ENCODE data around the gene ARPC1A.
A peak's percentile ranks its signal among the peaks of the same experiment; 100 is the strongest.
"Not testable (repeated sequence)": the region's sequence is repeated elsewhere in the genome, so short reads cannot be mapped to it uniquely, and the experiment has no call there.

The ARPC1A gene

DNA sequence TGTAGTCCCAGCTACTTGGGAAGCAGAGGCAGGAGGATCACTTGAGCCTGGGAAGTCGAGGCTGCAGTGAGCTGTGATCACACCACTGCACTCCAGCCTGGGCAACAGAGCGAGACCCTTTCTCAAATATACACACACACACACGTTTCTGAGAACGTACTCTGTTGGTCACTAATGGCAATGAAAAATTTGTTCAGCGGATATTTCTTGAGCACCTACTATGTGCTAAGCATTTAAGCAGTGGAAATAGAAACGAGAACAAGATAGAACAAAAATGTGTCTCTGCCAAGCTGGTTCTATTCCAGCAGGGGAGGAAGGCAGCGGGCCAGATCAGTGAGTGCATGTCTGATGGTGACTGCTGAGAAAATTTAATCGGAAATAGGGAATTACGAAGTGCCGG lies 57.5 kb downstream of the ARPC1A start:
- in situ Hi-C loops (cut with MboI; ENCODE audit: low sequenced_read_pairs, unreplicated experiment) = no loop called here
- no peak for DNase-seq (ENCODE audit: low spot score)
- TF ChIP-seq, protein P1, sequence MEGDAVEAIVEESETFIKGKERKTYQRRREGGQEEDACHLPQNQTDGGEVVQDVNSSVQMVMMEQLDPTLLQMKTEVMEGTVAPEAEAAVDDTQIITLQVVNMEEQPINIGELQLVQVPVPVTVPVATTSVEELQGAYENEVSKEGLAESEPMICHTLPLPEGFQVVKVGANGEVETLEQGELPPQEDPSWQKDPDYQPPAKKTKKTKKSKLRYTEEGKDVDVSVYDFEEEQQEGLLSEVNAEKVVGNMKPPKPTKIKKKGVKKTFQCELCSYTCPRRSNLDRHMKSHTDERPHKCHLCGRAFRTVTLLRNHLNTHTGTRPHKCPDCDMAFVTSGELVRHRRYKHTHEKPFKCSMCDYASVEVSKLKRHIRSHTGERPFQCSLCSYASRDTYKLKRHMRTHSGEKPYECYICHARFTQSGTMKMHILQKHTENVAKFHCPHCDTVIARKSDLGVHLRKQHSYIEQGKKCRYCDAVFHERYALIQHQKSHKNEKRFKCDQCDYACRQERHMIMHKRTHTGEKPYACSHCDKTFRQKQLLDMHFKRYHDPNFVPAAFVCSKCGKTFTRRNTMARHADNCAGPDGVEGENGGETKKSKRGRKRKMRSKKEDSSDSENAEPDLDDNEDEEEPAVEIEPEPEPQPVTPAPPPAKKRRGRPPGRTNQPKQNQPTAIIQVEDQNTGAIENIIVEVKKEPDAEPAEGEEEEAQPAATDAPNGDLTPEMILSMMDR (IDR thresholded peaks at IDR 0.05; ENCODE audit: borderline replicate concordance, control extremely low read depth, extremely low read depth, insufficient read depth, missing control alignments) = no peak

DNA sequence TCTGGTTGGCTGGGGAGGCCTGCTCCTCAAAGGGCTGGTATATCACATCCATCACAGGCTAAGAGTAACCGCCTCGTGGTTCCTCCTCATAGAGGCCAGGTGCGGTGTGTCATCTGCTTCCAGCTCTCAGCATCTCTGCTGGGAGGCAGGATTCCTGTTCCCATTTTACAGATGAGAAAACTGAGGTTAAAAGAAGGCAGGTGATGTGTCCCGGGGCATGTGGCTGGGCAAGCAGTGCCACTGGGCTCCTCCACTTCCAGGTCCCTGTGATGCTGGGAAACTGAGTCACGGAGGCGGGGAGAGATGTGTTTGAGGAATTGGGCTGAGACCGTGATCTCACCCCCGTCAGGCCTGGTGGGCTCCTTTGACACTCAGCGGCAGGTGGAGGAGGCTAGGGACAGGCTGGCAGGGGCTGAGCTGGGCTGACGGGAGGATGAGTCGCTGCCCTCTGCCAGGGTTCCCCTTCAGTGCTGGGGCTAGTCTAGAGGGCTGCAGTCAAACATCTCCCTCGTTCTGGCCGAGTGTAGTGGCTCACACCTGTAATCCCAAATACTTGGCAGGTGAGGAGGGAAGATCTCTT lies 58.2 kb downstream of the ARPC1A start:
- TF ChIP-seq, protein P1 (IDR thresholded peaks at IDR 0.05; ENCODE audit: borderline replicate concordance, control extremely low read depth, extremely low read depth, insufficient read depth, missing control alignments) = no peak
- no peak for DNase-seq (ENCODE audit: low spot score)
- in situ Hi-C loops (cut with MboI; ENCODE audit: low sequenced_read_pairs, unreplicated experiment) = no loop called here

- in situ Hi-C loops (cut with MboI; ENCODE audit: low sequenced_read_pairs, unreplicated experiment) = no loop called here
- TF ChIP-seq, protein P1 (IDR thresholded peaks at IDR 0.05; ENCODE audit: borderline replicate concordance, control extremely low read depth, extremely low read depth, insufficient read depth, missing control alignments) = no peak
- DNase-seq (ENCODE audit: low spot score) = no peak
Observed at GRCh38 chr7:99384523-99384922, 58.8 kb downstream of the ARPC1A start.

GRCh38 chr7:99385564-99385963 lies 59.9 kb downstream of the ARPC1A start:
- DNase-seq (ENCODE audit: low spot score) = no peak

DNA sequence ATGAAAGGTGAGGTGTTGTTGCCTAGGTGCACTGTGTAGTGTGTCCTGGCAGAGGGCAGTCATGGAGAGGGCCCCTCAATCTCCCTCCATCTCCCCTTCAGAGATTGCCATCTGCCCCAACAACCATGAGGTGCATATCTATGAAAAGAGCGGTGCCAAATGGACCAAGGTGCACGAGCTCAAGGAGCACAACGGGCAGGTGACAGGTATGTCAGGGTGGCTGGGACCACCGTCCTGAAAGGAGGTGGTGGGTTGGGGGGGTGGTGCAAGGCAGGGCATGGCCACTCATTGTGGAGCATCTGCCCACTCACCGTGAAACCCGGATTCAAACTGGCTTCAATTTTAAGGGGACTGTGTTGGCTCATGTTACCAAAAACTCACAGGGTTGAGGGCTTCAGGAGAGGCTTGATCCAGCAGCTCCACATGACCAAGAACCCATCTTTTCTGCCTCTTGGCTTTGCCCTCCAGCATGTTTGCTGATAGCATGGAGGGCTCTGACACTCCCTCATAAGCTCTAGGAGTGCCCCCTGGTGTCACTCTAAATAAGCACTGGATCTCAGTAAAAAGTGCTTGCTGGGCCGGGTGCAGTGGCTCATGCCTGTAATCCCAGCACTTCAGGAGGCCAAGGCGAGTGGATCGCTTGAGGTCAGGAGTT lies 61.0 kb downstream of the ARPC1A start:
- in situ Hi-C loops (cut with MboI; ENCODE audit: low sequenced_read_pairs, unreplicated experiment) = no loop called here
- no peak for DNase-seq (ENCODE audit: low spot score)
- TF ChIP-seq, protein P1 (IDR thresholded peaks at IDR 0.05; ENCODE audit: borderline replicate concordance, control extremely low read depth, extremely low read depth, insufficient read depth, missing control alignments) = peak; percentile 31

More at GRCh38 chr7:99385564-99385963, 59.9 kb downstream of the ARPC1A start:
- in situ Hi-C loops (cut with MboI; ENCODE audit: low sequenced_read_pairs, unreplicated experiment) = no loop called here
- TF ChIP-seq, protein P1 (IDR thresholded peaks at IDR 0.05; ENCODE audit: borderline replicate concordance, control extremely low read depth, extremely low read depth, insufficient read depth, missing control alignments) = no peak

- in situ Hi-C loops (cut with MboI; ENCODE audit: low sequenced_read_pairs, unreplicated experiment) = not testable (repeated sequence)
Observed at GRCh38 chr7:99387239-99387635, 61.5 kb downstream of the ARPC1A start.

GRCh38 chr7:99387912-99388311 lies 62.2 kb downstream of the ARPC1A start:
- in situ Hi-C loops (cut with MboI; ENCODE audit: low sequenced_read_pairs, unreplicated experiment) = no loop called here
- TF ChIP-seq, protein P1 (IDR thresholded peaks at IDR 0.05; ENCODE audit: borderline replicate concordance, control extremely low read depth, extremely low read depth, insufficient read depth, missing control alignments) = no peak
- DNase-seq (ENCODE audit: low spot score) = no peak

More at GRCh38 chr7:99387239-99387635, 61.5 kb downstream of the ARPC1A start:
- DNase-seq (ENCODE audit: low spot score) = not testable (repeated sequence)

All from GM13976 (cell line).